Kidney epithelial cell (primary cell): ENCODE results near the gene ZNF521. TPM values are rescaled to one million over a fixed set of nuclear protein-coding genes. Genes with fewer than 3 reads are reported as not detected.

Source experiments
- DNase-seq: peaks from one replicate; pipeline ENCODE4 v3.0.0-alpha.2; 2010; ENCODE audit warnings: low read depth
- H3K27me3 ChIP-seq: 2 replicates; pipeline ENCODE4 v1.6.0; 2011; ENCODE audit warnings: low read length; ENCODE audit not compliant: control insufficient read depth, insufficient read depth
- H3K36me3 ChIP-seq: 2 replicates; pipeline ENCODE4 v1.5.1; 2011; ENCODE audit warnings: low read length; ENCODE audit not compliant: control insufficient read depth, insufficient read depth
- H3K4me3 ChIP-seq: 2 replicates; pipeline ENCODE4 v1.5.1; 2011; ENCODE audit warnings: low read depth, mild to moderate bottlenecking, control low read depth, low read length
- total RNA-seq: library from RNA; depleted of rRNA; stranded (reverse); fragments of >200 nt; gene quantifications from 2 replicates; pipeline ENCODE4 v1.2.3, GENCODE V29; 2015
- TF ChIP-seq, protein P1 (sequence below): IDR thresholded peaks from 2 replicates; pipeline ENCODE4 v1.5.1; 2011; ENCODE audit warnings: mild to moderate bottlenecking, moderate library complexity, low read length, control low read depth, inconsistent platforms; ENCODE audit not compliant: insufficient read depth, poor library complexity, severe bottlenecking

The ZNF521 gene
- total RNA-seq, 1 donor from 2014 or later, result 6.0 TPM

DNA sequence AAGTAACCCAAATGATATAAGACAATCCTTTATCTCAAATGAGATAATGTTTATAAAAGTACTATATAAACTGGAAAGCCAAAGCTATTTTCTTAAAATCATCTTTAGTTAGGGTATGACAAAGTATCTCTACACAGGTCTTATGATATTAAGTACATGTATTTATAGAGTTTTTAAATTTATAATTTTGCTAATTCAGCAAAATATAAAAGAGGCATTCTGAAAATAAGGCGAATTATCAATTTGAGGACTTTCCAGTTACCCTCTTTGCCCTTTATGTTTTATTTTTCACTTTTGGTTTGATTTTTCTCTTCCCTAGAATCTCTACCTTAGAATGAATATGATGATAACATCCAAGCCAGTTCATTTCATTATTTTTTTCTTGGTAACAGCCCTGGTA lies 115.2 kb downstream of the ZNF521 start:
- TF ChIP-seq, protein P1, sequence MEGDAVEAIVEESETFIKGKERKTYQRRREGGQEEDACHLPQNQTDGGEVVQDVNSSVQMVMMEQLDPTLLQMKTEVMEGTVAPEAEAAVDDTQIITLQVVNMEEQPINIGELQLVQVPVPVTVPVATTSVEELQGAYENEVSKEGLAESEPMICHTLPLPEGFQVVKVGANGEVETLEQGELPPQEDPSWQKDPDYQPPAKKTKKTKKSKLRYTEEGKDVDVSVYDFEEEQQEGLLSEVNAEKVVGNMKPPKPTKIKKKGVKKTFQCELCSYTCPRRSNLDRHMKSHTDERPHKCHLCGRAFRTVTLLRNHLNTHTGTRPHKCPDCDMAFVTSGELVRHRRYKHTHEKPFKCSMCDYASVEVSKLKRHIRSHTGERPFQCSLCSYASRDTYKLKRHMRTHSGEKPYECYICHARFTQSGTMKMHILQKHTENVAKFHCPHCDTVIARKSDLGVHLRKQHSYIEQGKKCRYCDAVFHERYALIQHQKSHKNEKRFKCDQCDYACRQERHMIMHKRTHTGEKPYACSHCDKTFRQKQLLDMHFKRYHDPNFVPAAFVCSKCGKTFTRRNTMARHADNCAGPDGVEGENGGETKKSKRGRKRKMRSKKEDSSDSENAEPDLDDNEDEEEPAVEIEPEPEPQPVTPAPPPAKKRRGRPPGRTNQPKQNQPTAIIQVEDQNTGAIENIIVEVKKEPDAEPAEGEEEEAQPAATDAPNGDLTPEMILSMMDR, result no peak
- no peak for DNase-seq
- no peaks in the 10 kb centered on the region for H3K27me3 ChIP-seq
- H3K36me3 ChIP-seq, result no peaks in the 10 kb centered on the region
- no peak overlapping the region for H3K4me3 ChIP-seq

GRCh38 chr18:25235401-25236042 lies 116.4 kb downstream of the ZNF521 start:
- TF ChIP-seq, protein P1, result no peak
- no peaks in the 10 kb centered on the region for H3K27me3 ChIP-seq
- no peak overlapping the region for H3K4me3 ChIP-seq
- no peaks in the 10 kb centered on the region for H3K36me3 ChIP-seq
- no peak for DNase-seq

- TF ChIP-seq, protein P1, result no peak
These were observed 117.1 kb downstream of the ZNF521 start for GRCh38 chr18:25234740-25235345.

GRCh38 chr18:25234322-25234639 lies 117.7 kb downstream of the ZNF521 start:
- DNase-seq, result no peak
- Histone ChIP-seq H3K4me3 (no peak overlapping the region), H3K36me3 (no peaks in the 10 kb centered on the region), H3K27me3 (no peaks in the 10 kb centered on the region)
- TF ChIP-seq, protein P1, result no peak

More at GRCh38 chr18:25234740-25235345, 117.1 kb downstream of the ZNF521 start:
- H3K27me3 ChIP-seq, result no peaks in the 10 kb centered on the region
- no peaks in the 10 kb centered on the region for H3K36me3 ChIP-seq
- DNase-seq, result no peak
- no peak overlapping the region for H3K4me3 ChIP-seq

DNA sequence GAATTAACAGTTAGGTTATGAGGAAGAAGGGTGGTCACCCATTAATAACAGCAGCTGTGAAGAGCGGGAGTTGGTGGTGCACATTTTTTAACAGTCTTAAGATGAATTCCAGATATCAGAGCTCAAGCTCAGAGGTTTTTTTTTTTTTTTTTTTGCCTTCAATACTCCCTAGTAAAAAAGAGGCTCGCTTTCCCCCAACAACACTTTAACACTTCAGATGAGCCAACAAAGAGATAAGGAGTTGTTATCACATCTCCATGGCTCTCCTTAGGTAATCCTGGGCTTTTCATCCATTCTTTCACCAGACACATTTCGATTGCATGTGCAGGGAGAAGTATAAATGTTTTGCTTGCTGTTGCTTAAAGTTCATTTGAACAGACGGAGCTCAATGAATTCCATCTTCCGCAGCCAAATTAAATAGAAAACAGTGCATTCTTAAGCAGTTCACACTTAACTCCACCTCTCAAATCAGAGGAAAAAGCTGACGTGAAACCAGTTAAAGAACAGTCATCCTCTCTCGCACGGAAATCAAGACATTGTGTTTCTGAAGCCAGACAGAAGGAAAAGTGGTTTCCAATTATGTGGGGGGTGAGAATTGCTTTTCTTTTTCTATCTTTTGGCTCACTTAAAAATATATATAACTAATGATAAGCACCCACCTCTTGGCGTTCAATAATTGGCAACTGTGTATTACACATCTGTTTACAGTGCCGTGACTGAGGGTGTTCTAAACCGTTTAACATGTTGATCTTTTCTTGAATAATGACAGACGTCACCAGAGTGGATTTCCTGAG lies 118.2 kb downstream of the ZNF521 start:
- Histone ChIP-seq H3K27me3 (no peaks in the 10 kb centered on the region), H3K4me3 (no peak overlapping the region), H3K36me3 (no peaks in the 10 kb centered on the region)
- TF ChIP-seq, protein P1, result no peak
- DNase-seq, result no peak

- TF ChIP-seq, protein P1, result no peak
- Histone ChIP-seq H3K36me3 (no peaks in the 10 kb centered on the region), H3K27me3 (no peaks in the 10 kb centered on the region), H3K4me3 (no peak overlapping the region)
- DNase-seq, result no peak
These were observed 120.7 kb downstream of the ZNF521 start for GRCh38 chr18:25231327-25231691.
